ENCODE data around the gene FBXL14.

FBXL14 gene

GRCh38 chr12:1546931-1547640, 47.3 kb downstream of the FBXL14 start:
- WGBS, result 85% methylated on average over 19 of the region's 19 CpGs
- H3K27ac ChIP-seq (ENCODE audit: low read depth, low read length), result no peak overlapping the region

DNA sequence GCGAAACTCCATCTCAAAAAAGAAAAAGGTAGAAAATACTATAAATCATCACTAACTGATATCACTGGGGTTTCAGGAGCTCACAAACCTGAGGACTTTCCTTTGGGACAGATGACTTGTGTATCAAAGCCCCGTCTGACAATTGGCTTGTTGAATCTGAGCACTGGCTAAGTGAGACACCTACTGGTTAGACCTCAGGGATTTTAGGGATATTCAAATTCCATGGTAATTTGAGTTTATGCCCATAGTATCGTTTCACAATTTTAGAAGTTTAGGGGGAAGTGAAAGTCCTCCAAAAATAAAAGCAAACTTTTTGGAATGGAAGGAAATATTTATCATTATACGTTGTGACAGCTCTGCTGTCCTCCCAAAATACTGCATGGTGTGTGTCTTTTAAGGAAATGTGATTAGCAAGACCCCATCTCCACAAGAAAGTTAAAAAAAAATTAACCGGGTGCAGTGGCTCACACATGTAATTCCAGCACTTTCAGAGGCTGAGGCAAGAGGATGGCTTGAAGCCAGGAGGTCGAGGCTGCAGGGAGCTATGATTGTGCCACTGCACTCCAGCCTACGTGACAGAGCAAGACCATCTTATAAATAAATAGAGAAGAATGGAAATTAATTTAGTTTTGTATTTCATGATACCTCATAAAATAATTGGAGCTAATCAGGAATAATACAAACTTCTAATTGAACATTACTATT, 49.2 kb downstream of the FBXL14 start:
- WGBS, result 79% methylated on average over 6 of the region's 7 CpGs
- Histone ChIP-seq H3K9me3 (ENCODE audit: insufficient read depth, low read depth, low read length) (no peaks in the 10 kb centered on the region), H3K27ac (ENCODE audit: low read depth, low read length) (no peak overlapping the region), H3K36me3 (ENCODE audit: insufficient read depth, low read length) (no peaks in the 10 kb centered on the region), H3K4me1 (ENCODE audit: insufficient read depth, low read length) (no peaks in the 10 kb centered on the region), H3K27me3 (ENCODE audit: insufficient read depth, low read length) (peaks cover 5% of the 10 kb centered on the region; the same call in 1 of the 2 replicates), H3K9ac (ENCODE audit: low read depth, low read length) (no peak overlapping the region), H3K4me3 (ENCODE audit: low read length) (no peak overlapping the region)

More at GRCh38 chr12:1546931-1547640, 47.3 kb downstream of the FBXL14 start:
- Histone ChIP-seq H3K4me3 (ENCODE audit: low read length) (no peak overlapping the region), H3K9me3 (ENCODE audit: insufficient read depth, low read depth, low read length) (no peaks in the 10 kb centered on the region), H3K27me3 (ENCODE audit: insufficient read depth, low read length) (no peaks in the 10 kb centered on the region; the same call in 1 of the 2 replicates), H3K36me3 (ENCODE audit: insufficient read depth, low read length) (no peaks in the 10 kb centered on the region), H3K9ac (ENCODE audit: low read depth, low read length) (no peak overlapping the region), H3K4me1 (ENCODE audit: insufficient read depth, low read length) (no peaks in the 10 kb centered on the region)

- Histone ChIP-seq H3K4me1 (ENCODE audit: insufficient read depth, low read length) (no peaks in the 10 kb centered on the region), H3K36me3 (ENCODE audit: insufficient read depth, low read length) (no peaks in the 10 kb centered on the region), H3K27ac (ENCODE audit: low read depth, low read length) (no peak overlapping the region), H3K4me3 (ENCODE audit: low read length) (no peak overlapping the region), H3K9me3 (ENCODE audit: insufficient read depth, low read depth, low read length) (no peaks in the 10 kb centered on the region), H3K27me3 (ENCODE audit: insufficient read depth, low read length) (peaks cover 19% of the 10 kb centered on the region; the same call in 1 of the 2 replicates), H3K9ac (ENCODE audit: low read depth, low read length) (no peak overlapping the region)
- WGBS, result 96% methylated on average over 6 of the region's 7 CpGs
Observed at GRCh38 chr12:1542599-1542998, 51.8 kb downstream of the FBXL14 start.

DNA sequence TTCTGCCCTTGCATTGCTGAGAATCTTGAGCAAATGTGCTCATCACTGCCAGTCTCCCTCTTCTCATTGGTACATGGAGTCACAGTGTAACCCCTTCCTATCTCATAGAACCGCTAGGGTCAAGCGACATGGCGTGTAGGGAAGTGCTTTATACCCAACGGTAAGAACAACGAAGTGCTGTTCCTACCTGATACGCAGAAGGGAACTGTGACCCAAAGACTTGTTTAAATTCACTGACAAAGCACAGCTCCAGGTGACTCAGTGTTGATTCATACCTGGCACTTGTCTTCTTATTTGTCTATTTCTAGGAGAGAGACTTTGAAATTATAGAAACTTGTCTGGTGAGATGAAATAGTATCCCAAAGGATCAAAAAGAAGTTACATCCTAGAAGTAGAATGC, 53.7 kb downstream of the FBXL14 start:
- H3K36me3 ChIP-seq (ENCODE audit: insufficient read depth, low read length), result no peaks in the 10 kb centered on the region
- H3K9ac ChIP-seq (ENCODE audit: low read depth, low read length), result no peak overlapping the region
- H3K4me1 ChIP-seq (ENCODE audit: insufficient read depth, low read length), result no peaks in the 10 kb centered on the region
- 90% methylated on average over 6 of the region's 6 CpGs for whole genome bisulfite sequencing
- H3K27ac ChIP-seq (ENCODE audit: low read depth, low read length), result no peak overlapping the region
- no peaks in the 10 kb centered on the region for H3K9me3 ChIP-seq (ENCODE audit: insufficient read depth, low read depth, low read length)
- H3K4me3 ChIP-seq (ENCODE audit: low read length), result no peak overlapping the region
- peaks cover 31% of the 10 kb centered on the region for H3K27me3 ChIP-seq (ENCODE audit: insufficient read depth, low read length)

- Histone ChIP-seq H3K9ac (ENCODE audit: low read depth, low read length) (no peak overlapping the region), H3K9me3 (ENCODE audit: insufficient read depth, low read depth, low read length) (no peaks in the 10 kb centered on the region), H3K27me3 (ENCODE audit: insufficient read depth, low read length) (peaks cover 45% of the 10 kb centered on the region), H3K36me3 (ENCODE audit: insufficient read depth, low read length) (no peaks in the 10 kb centered on the region), H3K4me1 (ENCODE audit: insufficient read depth, low read length) (no peaks in the 10 kb centered on the region), H3K4me3 (ENCODE audit: low read length) (no peak overlapping the region), H3K27ac (ENCODE audit: low read depth, low read length) (no peak overlapping the region)
- WGBS, result 89% methylated on average over 11 of the region's 11 CpGs
Observed at GRCh38 chr12:1539135-1539534, 55.2 kb downstream of the FBXL14 start.

- WGBS, result 96% methylated on average over 4 of the region's 4 CpGs
- no peak overlapping the region for H3K9ac ChIP-seq (ENCODE audit: low read depth, low read length)
- H3K27ac ChIP-seq (ENCODE audit: low read depth, low read length), result no peak overlapping the region
- no peaks in the 10 kb centered on the region for H3K9me3 ChIP-seq (ENCODE audit: insufficient read depth, low read depth, low read length)
- no peak overlapping the region for H3K4me3 ChIP-seq (ENCODE audit: low read length)
- no peaks in the 10 kb centered on the region for H3K4me1 ChIP-seq (ENCODE audit: insufficient read depth, low read length)
- H3K36me3 ChIP-seq (ENCODE audit: insufficient read depth, low read length), result no peaks in the 10 kb centered on the region
- H3K27me3 ChIP-seq (ENCODE audit: insufficient read depth, low read length), result peaks cover 68% of the 10 kb centered on the region
Observed at GRCh38 chr12:1536817-1537216, 57.6 kb downstream of the FBXL14 start.

GRCh38 chr12:1534748-1535147, 59.6 kb downstream of the FBXL14 start:
- Histone ChIP-seq H3K27me3 (ENCODE audit: insufficient read depth, low read length) (peaks cover 77% of the 10 kb centered on the region), H3K9me3 (ENCODE audit: insufficient read depth, low read depth, low read length) (no peaks in the 10 kb centered on the region), H3K27ac (ENCODE audit: low read depth, low read length) (no peak overlapping the region), H3K4me3 (ENCODE audit: low read length) (no peak overlapping the region), H3K4me1 (ENCODE audit: insufficient read depth, low read length) (no peaks in the 10 kb centered on the region), H3K36me3 (ENCODE audit: insufficient read depth, low read length) (no peaks in the 10 kb centered on the region), H3K9ac (ENCODE audit: low read depth, low read length) (no peak overlapping the region)
- 94% methylated on average over 3 of the region's 3 CpGs for WGBS

DNA sequence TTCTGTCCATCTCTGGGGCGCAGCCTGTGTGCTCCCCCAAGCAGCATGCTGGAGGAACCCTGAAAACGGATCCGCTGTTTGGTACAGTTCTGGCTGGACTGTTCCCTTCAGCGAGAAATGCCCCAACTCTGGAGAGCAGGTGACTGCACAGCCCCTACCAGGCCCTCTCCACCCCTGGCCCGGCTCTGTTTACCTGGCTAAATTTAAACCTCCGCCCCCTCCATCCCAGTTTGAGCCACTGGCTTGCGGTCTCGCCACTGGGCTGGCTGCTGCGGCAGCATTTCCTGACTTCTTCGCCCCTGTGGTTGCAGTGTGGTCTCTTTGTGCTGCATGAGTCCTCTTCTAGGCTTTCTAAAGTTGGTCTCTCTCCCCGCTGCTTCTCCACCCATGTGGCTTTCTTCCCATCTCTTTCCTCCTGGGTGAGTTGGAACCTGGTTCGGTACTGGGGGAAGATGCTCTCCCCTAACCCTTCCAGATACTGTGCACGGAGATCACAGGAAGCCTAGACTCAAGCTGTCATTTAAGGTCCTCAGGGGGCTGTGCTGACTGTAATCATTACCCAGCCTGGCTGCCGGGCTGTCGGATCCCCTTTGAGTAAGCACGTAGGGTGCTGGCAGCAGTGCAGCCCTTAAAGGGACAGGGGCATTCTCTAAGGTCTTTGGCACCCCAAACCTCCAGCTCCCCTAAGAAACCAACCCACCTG, 60.6 kb downstream of the FBXL14 start:
- Histone ChIP-seq H3K36me3 (ENCODE audit: insufficient read depth, low read length) (no peaks in the 10 kb centered on the region), H3K4me1 (ENCODE audit: insufficient read depth, low read length) (no peaks in the 10 kb centered on the region), H3K27me3 (ENCODE audit: insufficient read depth, low read length) (peaks cover 79% of the 10 kb centered on the region), H3K9ac (ENCODE audit: low read depth, low read length) (no peak overlapping the region), H3K9me3 (ENCODE audit: insufficient read depth, low read depth, low read length) (no peaks in the 10 kb centered on the region), H3K27ac (ENCODE audit: low read depth, low read length) (no peak overlapping the region), H3K4me3 (ENCODE audit: low read length) (no peak overlapping the region)
- 74% methylated on average over 15 of the region's 16 CpGs for WGBS

- Histone ChIP-seq H3K4me3 (ENCODE audit: low read length) (no peak overlapping the region), H3K4me1 (ENCODE audit: insufficient read depth, low read length) (no peaks in the 10 kb centered on the region), H3K9ac (ENCODE audit: low read depth, low read length) (no peak overlapping the region), H3K36me3 (ENCODE audit: insufficient read depth, low read length) (no peaks in the 10 kb centered on the region), H3K9me3 (ENCODE audit: insufficient read depth, low read depth, low read length) (no peaks in the 10 kb centered on the region), H3K27me3 (ENCODE audit: insufficient read depth, low read length) (peaks cover 85% of the 10 kb centered on the region), H3K27ac (ENCODE audit: low read depth, low read length) (no peak overlapping the region)
- 90% methylated on average over 9 of the region's 9 CpGs for WGBS
Observed at GRCh38 chr12:1533205-1533601, 61.2 kb downstream of the FBXL14 start.

DNA sequence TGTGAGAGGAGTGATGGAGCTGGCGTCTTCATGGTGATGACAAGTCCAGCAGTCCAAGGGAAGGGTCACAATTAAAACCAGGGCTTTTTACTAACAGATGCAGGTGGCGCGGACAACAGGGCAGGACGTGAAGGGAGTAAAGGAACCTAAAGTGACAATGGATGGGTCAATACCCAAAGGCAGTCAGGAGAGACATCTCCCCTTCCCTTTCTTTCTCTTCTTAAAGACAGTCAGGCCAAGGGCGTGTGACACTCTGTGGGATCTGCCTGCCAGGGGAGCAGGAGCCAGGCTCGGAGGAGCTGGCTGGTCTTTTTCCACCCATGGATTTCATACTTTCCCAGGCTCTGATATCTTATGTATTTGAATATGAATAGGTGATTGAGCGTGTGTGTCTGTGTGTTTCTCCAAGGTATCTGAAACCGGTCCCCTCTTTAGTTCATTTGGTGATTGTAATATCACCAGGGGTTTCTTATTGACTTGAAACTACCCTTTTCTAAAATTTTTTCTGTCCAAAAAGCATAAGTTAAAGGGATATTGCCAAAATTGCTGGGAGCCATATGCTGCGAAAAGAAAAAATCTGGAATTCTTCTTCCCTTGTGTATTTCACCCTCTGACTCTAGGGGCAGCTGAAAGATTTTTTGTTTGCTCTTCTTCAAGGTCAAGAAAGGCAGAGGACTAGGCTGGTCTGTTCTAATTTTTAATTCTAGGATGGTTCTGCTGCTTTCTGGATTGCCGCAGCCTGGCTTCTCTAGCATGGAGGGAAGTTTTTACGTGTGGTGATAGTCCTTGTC, 61.8 kb downstream of the FBXL14 start:
- Histone ChIP-seq H3K9ac (ENCODE audit: low read depth, low read length) (no peak overlapping the region), H3K27me3 (ENCODE audit: insufficient read depth, low read length) (peaks cover 89% of the 10 kb centered on the region)
- 85% methylated on average over 11 of the region's 11 CpGs for WGBS

More for the DNA sequence above, 61.8 kb downstream of the FBXL14 start:
- Histone ChIP-seq H3K4me1 (ENCODE audit: insufficient read depth, low read length) (no peaks in the 10 kb centered on the region), H3K27ac (ENCODE audit: low read depth, low read length) (no peak overlapping the region), H3K36me3 (ENCODE audit: insufficient read depth, low read length) (no peaks in the 10 kb centered on the region), H3K9me3 (ENCODE audit: insufficient read depth, low read depth, low read length) (no peaks in the 10 kb centered on the region), H3K4me3 (ENCODE audit: low read length) (no peak overlapping the region)
